LHCN-M2 (cell line): ENCODE data around the gene VCAN. TPM values are rescaled to one million over a fixed set of nuclear protein-coding genes. Genes with fewer than 3 reads are reported as not detected.

Experiments used
- DNase-seq: peaks from one replicate; pipeline ENCODE4 v3.0.0-alpha.2; 2012; ENCODE audit warnings: low read depth
- total RNA-seq: library from RNA; depleted of rRNA; stranded (reverse); fragments of >200 nt; gene quantifications from 2 replicates; pipeline ENCODE4 v1.2.3, GENCODE V29; 2014

The VCAN gene
- total RNA-seq, 1 experiment from 2014 or later, result 154 TPM

GRCh38 chr5:83467371-83468035 lies 4.0 kb upstream of the VCAN start:
- DNase-seq, result no peak

GRCh38 chr5:83469075-83469474 lies 2.5 kb upstream of the VCAN start:
- DNase-seq, result no peak

- DNase-seq, result no peak
Observed at GRCh38 chr5:83470526-83471404, 779 bp upstream of the VCAN start.

GRCh38 chr5:83472213-83472507 lies 616 bp downstream of the VCAN start:
- no peak for DNase-seq

- DNase-seq, result peak; percentile 65
Observed at GRCh38 chr5:83472508-83473345, 1.2 kb downstream of the VCAN start.

GRCh38 chr5:83473346-83474160 lies 2.0 kb downstream of the VCAN start:
- DNase-seq, result peak; percentile 99

- peak; percentile 93 for DNase-seq
Observed at GRCh38 chr5:83474161-83474796, 2.7 kb downstream of the VCAN start.

- no peak for DNase-seq
Observed at GRCh38 chr5:83474991-83475390, 3.4 kb downstream of the VCAN start.

- DNase-seq, result peak; percentile 82
Observed at GRCh38 chr5:83475391-83475863, 3.9 kb downstream of the VCAN start.

GRCh38 chr5:83475935-83476814 lies 4.6 kb downstream of the VCAN start:
- no peak for DNase-seq

GRCh38 chr5:83482961-83483360 lies 11.4 kb downstream of the VCAN start:
- no peak for DNase-seq

- no peak for DNase-seq
Observed at GRCh38 chr5:83484294-83484693, 12.8 kb downstream of the VCAN start.

GRCh38 chr5:83485842-83486241 lies 14.3 kb downstream of the VCAN start:
- DNase-seq, result no peak

GRCh38 chr5:83487155-83487554 lies 15.6 kb downstream of the VCAN start:
- no peak for DNase-seq

- DNase-seq, result peak; percentile 39
Observed at GRCh38 chr5:83488271-83488670, 16.7 kb downstream of the VCAN start.

- DNase-seq, result no peak
Observed at GRCh38 chr5:83488821-83489220, 17.3 kb downstream of the VCAN start.

- DNase-seq, result no peak
Observed at GRCh38 chr5:83490203-83490602, 18.7 kb downstream of the VCAN start.

- DNase-seq, result no peak
Observed at GRCh38 chr5:83492331-83492730, 20.8 kb downstream of the VCAN start.

GRCh38 chr5:83493644-83494043 lies 22.1 kb downstream of the VCAN start:
- DNase-seq, result no peak
